Right kidney (tissue), 1 donor: ENCODE results near the gene OXNAD1.

Experiments
- DNase-seq: peaks from one replicate; pipeline ENCODE4 v3.0.0-alpha.2; 2016

Gene OXNAD1

DNA sequence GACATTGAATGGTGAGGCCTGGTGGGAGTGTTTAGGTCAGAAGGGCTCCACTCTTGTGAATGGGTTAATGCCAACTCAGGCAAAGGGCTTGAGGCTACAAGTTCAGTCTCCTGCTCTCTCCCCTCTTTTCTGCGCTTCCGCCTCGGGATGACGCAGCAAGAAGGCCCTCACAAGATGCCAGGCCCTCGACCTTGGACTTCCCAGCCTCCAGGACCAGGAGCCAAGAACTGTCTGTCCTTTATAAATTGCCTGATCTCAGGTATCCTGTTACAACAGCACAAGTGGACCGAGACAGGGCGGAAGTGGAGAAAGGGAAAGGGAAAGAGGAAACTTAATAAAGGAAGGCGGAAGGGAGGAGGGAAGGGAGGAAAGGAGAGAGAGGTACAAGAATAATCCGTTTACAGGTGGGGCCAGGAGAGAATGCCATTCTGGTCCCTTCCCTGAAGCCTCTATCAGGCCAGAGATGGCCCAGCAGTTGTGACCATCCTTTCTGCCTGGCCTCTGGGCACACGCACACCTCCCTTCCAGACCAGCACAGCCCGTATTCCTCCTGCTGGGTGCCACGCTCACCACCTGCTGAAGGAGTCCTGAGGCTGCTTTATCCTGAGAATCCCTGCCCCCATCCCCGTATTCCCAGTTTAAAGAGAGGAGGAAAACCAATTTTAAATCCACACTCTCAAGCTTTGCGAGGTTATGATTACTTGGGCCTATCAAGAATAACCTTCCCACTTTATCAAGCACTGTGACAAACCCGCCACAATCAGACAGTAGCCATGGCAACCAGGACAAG is 64.2 kb downstream of the OXNAD1 start:
- DNase-seq = no peak

DNA sequence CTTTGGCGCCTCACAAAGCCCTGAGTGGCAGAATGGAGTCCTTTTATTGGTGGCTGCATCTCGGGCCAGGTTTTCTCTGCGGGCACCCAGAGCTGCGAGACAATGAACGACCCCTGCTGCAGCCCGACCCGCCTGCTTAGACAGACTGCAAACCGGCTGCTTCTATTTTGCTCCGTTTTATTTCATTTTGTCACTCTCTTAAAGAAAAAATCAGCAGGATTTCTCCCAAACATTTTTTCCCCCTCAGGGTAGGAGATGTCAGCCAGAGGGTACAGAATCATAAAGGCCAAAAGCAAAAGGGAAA is 64.8 kb downstream of the OXNAD1 start:
- no peak for DNase-seq

DNA sequence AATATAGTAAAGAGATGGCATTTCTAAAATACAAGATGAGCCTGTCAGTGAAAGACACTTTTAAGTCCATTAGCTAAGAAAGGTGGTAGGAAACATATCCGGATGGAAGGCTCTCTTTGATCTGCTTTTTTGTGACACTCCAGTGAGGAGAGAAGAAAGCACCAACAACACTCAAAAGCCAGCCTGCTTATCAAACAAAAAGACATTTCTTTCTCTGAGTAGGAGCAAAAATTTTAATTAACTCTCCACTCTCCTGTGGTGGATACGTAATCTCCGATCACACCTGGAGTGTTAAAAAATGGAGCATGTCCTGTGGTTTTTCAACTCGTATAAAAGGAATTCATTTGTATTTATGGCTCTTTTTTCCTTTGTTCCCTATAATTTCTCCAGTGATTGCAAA is 65.3 kb downstream of the OXNAD1 start:
- DNase-seq = no peak

DNA sequence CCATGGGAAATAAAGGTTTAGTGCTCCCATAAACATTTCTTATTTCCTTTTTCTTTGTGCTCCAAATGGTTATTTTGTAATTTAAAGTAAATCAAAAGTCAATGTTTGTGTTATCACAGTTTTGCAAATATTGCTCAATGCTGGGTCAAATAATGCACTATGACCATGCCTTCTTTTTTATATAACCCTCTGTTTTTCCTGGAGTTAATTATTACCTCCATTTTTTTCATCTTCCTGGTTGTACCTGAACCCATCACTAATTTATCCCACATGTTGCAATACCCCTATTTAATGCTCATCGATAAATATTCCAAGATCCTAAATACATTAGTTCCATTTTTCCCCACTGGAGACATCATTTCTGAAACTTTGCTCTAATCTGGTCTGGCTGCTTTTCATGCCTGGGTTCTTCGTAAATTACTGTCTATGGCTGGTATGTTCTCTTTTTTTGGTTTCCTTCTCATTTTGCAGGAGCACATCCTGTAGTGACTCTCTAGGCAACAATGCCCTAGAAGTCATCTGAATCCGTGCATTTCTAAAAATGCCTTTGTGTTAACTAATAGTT is 66.4 kb downstream of the OXNAD1 start:
- no peak for DNase-seq

DNA sequence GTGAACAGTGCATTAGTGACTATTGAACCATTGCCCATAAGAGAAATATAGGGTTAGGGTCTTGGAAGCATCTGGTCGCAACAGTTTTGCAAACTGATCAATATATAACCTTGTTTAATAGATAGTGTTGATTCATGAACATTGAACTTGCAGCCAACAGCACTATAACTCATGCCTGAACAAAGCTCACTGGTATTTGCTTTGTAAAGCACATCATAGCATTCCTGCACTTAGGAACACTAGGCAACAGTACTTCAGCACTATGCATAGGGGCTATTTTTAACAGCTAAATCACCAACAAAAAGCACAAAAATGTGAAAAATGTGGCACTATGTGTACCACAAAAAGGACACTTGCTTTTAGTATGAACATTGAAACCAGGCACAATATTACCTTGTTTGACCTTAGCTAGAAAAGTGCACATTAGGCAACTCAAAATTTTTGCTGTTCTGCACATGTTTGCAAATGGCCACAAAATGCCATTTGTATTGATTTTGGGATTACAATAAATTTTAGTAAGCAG is 68.0 kb downstream of the OXNAD1 start:
- DNase-seq = no peak

DNA sequence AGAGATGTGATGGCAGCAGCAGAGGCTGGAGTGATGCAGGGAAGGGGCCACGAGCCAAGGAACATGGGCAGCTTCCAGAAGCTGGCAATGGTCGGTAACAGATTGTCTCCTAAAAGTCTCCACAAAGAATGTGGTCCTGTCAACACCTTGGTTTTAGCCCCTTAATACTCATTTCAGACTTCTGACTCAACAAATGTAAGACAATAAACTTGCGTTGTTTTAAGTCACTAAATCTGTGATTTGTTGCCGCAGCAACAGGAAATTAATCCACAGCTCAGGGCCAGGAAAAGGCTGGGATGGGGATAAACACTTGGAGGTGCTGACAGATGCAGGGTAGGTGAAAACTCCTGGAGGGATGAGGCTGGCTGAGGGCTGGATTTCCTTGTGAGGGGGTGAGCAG is 69.9 kb downstream of the OXNAD1 start:
- DNase-seq = no peak

DNA sequence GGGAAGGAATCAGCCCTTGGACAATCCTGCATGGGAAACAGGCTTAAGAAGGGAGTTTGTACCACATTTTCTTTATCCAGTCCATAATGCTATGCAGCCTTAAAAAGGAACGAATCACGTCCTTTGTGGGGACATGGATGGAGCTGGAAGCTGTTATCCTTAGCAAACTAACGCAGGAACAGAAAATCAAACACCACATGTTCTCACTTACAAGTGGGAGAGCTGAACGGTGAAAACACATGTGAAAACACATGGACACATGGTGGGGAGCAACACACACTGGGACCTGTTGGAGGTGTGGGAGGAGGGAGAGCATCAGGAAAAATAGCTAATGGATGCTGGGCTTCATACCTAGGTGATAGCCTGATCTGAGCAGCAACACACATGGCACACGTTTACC is 70.3 kb downstream of the OXNAD1 start:
- DNase-seq = no peak

DNA sequence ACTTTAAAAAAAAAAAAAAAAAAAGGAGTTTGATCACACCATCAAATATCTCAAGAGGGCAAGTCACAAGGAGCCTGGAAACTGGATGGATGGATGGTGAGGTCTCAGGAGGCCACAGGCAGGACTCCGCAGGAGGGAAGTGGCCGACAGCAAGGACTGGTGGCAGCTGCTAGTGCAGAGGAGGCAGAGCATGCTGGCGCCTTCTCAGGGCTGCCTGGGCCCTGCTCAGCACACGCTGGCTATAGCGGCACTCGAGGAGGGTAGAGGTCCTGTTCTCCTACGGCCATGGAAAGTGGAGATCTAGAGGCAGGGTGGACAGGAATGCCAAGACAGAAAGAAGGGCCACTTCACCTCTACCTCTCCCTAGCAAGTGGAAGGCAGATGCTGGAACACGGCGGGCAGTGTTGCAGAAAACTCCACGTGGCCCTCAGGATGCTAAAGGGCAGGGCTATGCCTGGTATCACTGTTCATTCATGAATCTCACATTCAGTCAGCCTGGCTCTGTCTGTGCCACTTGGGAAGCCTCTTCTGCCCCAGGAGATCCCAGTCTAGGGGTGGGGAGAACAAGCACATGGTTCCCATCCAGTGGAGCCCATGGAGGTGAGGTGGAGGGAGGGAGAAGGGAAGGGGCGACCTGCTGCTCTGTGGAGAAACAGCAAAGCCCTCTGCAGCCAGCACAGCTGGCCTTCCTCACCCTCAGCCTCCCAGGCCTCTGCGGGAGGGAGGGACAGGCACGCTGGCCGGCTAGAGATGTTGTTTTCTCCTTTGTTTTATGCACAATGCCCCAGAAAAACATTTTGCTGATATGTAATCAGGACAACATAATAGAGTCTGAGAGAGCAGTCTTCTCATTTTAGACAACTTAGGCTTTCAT is 71.0 kb downstream of the OXNAD1 start:
- peak; percentile 25 for DNase-seq

DNA sequence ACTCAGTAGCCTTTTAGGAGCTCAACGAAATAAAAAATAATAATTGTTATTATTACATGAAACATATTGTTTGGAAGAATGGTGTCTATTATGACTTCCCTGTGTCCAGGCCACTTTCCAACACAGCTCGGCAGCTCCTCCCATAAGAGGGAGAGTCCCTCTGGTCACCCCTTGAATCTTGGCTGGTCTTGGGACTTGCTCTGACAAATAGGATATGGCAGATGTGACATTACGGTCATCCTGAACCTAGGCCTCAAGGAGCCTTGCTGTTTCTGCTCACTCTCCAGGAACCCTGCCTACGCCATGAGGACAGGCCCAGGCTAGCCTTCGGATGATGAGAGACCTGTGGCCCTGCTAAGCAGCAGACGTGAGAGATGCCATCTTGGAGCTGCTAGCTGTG is 71.8 kb downstream of the OXNAD1 start:
- no peak for DNase-seq

DNA sequence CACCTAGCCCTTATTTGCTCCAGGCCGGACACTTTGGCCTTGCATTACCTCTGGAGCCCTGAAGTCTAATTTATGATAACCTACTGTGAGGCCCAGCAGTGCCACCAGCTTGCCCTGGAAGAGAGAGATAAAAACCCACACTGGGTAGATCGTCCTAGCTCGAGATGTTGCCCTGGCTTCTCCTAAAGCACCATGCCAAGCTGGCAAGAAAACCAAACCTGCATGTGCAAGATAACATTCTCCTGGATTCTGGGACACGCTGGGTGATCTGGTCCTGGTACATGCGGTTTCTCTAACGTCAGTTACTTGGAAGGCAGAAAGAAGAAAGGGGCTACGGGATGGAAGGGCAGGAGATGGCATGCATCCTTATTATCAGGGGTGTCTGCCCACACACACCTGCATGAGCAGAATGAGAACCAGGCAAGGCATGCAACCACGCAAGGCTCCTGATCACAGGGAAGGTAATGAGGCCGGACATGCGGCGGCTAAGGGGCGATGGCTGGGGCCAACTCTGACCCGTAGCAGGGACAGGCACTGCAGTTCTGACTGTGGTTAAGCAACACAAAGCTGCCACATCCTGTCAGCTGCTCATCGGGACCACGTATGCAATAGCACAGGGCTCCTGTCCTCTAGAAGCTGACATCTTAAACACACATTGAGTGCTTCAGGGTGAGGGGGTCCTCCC is 73.0 kb downstream of the OXNAD1 start:
- no peak for DNase-seq

DNA sequence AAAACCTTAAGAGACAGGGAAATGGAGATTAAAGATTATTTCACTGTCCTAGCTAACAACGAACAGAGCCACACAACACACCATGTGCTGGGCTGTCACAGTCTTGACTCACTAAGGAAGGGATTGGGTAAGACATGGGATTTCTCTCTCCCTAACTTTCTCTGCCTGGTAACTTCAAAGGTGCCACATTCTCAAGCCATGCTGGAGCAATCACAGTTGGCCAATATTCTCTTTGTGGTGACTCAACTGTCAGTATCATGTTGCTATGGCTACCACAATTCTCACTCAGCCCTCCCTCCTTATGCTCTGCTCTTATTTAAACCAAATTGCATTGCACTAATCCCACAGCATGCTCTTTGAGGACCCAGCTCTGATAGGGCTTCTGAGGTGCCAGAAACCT is 74.0 kb downstream of the OXNAD1 start:
- DNase-seq = no peak

DNA sequence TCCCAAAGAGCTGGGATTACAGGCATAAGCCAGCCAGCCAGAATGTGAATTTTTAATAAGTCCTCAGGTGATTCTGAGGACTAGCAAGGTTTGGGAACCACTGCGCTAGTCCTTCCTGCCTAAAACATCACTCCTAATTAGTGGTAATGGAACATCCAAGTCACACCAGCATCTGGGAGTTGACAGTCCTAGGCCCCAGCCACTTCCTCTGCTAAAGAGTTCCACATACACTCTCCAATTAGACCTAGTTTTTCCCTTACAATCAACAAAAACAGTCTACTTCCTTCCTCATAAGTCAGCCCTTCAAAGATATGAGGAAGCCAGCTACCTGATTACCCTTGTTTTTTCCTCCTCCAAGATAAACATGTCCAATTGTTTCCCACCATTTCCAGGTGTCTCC is 78.1 kb downstream of the OXNAD1 start:
- DNase-seq = no peak

DNA sequence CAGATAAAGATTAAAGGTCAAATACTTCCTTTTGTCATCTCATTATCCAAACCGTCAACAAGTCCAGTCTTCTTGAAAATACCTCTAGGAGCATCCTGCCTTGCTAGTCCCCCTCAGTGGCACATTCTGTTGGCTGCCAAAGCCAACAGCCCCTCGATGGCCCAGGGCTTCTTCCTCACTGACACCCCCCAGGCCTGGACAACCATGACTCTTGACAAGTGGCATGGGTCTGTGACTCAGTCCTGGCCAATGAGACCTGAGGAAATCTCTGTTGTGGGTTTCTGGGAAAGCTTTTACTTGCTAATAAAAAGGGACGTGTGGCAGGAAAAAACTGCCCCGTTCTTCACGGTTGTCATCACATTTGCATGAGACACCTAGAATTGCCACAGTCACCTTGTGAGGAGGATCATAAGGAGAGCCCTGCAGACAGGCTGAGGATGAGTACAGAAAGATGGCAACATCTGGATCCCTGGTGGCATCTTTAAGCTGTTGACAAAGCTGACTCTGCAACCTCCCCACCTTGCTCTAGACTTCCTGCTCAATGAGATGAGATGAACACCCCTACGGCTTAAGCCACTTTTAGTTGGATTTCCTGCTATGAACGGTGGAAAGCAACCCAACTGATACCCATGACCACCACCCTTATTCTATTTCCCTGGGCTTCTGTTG is 81.5 kb downstream of the OXNAD1 start:
- DNase-seq = no peak

DNA sequence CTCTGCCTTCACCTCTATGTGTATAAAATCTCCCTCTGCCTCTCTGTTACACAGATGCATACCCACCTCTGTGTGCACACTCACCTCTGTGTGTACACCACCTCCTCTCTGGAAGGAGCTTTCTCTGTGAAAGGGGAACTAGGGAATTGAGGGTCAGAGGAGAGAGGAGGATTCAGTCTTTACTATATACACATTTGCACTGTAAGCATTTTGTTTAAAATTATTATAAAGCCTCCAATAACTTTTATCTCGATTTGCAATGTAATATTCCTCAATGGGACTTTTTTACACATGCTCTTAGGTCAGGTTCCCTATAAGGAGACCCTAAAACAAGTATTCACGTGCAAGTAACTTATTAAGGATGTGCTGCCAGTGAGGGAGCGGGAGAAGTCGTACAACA is 82.5 kb downstream of the OXNAD1 start:
- no peak for DNase-seq

DNA sequence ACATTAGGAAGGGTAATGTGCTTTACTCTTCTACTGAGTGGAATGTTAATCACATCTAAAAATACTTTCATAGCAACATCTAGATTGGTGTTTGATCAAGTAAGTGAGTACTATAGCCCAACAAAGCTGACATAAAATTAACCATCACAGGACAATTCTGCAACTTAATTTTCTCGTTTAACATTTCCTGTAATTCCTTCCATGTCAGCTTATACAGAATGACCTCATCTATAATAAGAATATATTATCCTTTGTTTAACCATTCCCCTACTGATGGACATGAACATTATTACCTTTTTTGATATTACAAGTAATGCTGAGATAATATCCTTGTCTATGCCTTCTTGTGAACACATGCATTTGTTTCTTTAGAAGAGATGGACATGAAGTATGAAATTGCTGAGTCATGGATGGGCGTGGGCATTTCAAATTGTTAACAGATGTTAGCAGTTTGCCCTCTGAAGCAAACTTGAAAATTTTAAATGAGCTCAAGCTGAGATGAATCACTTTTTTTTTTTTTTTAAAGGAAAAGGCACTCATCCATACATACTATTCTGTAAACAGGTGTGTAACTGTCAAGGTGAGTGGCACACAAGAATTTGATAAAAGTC is 85.1 kb downstream of the OXNAD1 start:
- no peak for DNase-seq

DNA sequence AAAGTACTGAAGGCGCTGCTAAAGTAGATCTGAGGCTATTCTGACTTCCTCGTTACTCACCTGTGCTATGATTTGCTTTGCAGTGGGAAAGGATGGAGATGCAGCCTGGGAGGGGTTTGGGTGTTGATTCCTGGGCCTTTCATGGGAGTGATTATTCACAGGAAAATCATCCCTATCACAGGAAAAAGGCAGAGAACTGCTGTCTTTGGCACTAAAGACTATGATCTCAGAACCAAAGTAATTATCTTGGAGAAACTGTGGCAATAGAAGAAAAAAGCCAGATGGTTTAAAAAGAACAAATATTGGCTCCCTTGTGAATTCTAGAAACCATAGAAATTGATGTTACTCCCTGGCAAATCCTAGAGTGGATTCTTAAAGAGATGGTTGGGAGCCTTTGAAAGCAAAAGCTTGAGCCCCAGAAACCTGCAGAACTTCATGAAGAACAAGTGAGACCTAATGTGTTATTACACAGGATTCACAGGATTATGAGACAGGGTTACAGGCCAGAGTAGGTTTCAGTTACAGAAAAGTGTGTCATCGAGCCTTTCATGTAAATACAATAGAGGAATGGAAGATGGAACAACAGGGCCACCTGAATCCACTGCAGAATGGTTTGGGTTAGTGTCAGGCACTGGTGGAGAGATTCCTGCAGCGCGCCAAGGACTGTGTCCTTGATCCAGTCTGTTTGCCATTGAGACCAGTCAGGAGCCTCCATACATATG is 85.7 kb downstream of the OXNAD1 start:
- no peak for DNase-seq

DNA sequence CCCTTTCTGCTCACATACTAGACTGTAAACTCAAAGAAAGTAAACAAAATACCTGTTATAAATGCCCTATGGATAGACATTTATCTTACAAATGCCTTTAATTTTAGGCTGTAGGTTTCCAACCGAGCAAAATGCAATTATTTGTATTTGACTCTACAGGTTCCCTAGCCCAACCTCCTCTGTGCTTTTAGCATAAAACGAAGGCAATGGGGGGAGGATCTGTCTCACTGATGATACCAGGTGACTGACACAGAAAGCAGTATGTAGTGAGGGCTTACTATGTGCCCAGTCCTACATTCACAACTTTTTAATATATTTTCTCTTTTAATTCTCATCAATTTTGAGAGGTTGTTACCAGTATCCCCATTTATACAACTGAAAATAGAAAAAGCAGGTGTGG is 87.4 kb downstream of the OXNAD1 start:
- no peak for DNase-seq

DNA sequence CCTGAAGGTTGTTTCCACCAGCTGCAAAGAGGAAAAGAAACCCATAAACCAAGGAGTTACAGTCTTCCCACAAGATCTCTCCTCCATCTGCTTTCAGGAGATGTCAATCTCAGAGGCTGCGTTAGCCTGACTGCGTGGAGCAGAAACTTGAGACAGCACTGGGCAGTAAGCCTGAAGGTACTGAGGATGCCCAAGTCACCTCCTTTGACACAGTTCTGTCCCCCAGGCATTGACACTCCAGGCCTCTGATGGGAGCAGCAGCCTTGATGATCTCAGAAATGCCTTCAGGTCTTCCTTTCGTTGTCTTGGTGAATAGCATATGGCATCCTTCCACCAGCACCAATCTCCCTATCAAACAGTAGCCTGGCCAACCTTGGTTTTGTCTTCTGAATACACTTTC is 89.3 kb downstream of the OXNAD1 start:
- no peak for DNase-seq
